IMR-90 (cell line): ENCODE measurements around the gene TSC22D4. TPM values are rescaled to one million over a fixed set of nuclear protein-coding genes. Genes with fewer than 3 reads are reported as not detected.
"Not testable (repeated sequence)": the region's sequence is repeated elsewhere in the genome, so short reads cannot be mapped to it uniquely, and the experiment has no call there.

Experiments used
- ATAC-seq: fragments of 200-7000 bp; cut with Tn5 transposase; 2 replicates; pipeline ENCODE4 v1.9.1; 2020; ENCODE audit warnings: low read depth, mild to moderate bottlenecking, moderate library complexity
- BruUV-seq: library from RNA; stranded (reverse); fragments of 400-500 nt; replicated peaks from 2 replicates; lab custom pipeline; 2021; lab: Mats Ljungman, UMichigan
- CTCF ChIA-PET: fragments of 300-600 bp; formaldehyde crosslinking; extraction: SDS; loops from one replicate; lab custom pipeline; 2021; ENCODE audit warnings: antibody characterized with exemption; lab: Yijun Ruan, JAX
- POLR2A ChIA-PET: fragments of 300-600 bp; sonication (Branson Sonifier 250); formaldehyde crosslinking; loops from one replicate; lab custom pipeline; 2022; ENCODE audit warnings: antibody characterized with exemption; ENCODE audit not compliant: unreplicated experiment; lab: Charles Lee
- DNase-seq: peaks from one replicate; pipeline ENCODE4 v3.0.0; 2013
- H2AFZ ChIP-seq: replicated peaks from 2 replicates; pipeline ENCODE3; 2013; ENCODE audit warnings: low read length, mild to moderate bottlenecking; ENCODE audit not compliant: poor library complexity
- H2AK5ac ChIP-seq: 2 replicates; pipeline ENCODE4 v1.6.1; 2013; ENCODE audit warnings: low read depth, low read length, inconsistent platforms
- H2AK9ac ChIP-seq: replicated peaks from 2 replicates; pipeline ENCODE3; 2013; ENCODE audit warnings: mild to moderate bottlenecking, low read depth, low read length, moderate library complexity; ENCODE audit not compliant: poor library complexity
- H2BK120ac ChIP-seq: 2 replicates; pipeline ENCODE4 v1.6.1; 2013; ENCODE audit warnings: low read depth, low read length, inconsistent platforms
- H2BK15ac ChIP-seq: 3 replicates; pipeline ENCODE4 v1.6.1; 2013; ENCODE audit warnings: low read depth, low read length, inconsistent platforms
- H2BK20ac ChIP-seq: 2 replicates; pipeline ENCODE4 v1.6.1; 2013; ENCODE audit warnings: low read depth, mild to moderate bottlenecking, inconsistent platforms, low read length, moderate library complexity
- H2BK5ac ChIP-seq: 2 replicates; pipeline ENCODE4 v1.6.1; 2013; ENCODE audit warnings: mild to moderate bottlenecking, low read depth, low read length, inconsistent platforms; ENCODE audit not compliant: poor library complexity, severe bottlenecking
- H3K14ac ChIP-seq: replicated peaks from 2 replicates; pipeline ENCODE4 v1.6.1; 2013; ENCODE audit warnings: low read depth, low read length, inconsistent platforms
- H3K18ac ChIP-seq: 2 replicates; pipeline ENCODE4 v1.6.1; 2013; ENCODE audit warnings: low read depth, low read length, control low read depth
- H3K23ac ChIP-seq: 2 replicates; pipeline ENCODE4 v1.6.1; 2013; ENCODE audit warnings: low read depth, low read length, inconsistent platforms
- H3K27ac ChIP-seq: 2 replicates; pipeline ENCODE4 v1.5.1; 2013; ENCODE audit warnings: mild to moderate bottlenecking, control low read depth, low read length; ENCODE audit not compliant: insufficient read depth
- H3K27me3 ChIP-seq: 2 replicates; pipeline ENCODE4 v1.6.1; 2013; ENCODE audit warnings: low read length; ENCODE audit not compliant: control insufficient read depth, insufficient read depth
- H3K36me3 ChIP-seq: 2 replicates; pipeline ENCODE4 v1.6.1; 2013; ENCODE audit warnings: low read length, mixed read lengths; ENCODE audit not compliant: control insufficient read depth, insufficient read depth
- H3K4ac ChIP-seq: 2 replicates; pipeline ENCODE4 v1.6.1; 2013; ENCODE audit warnings: low read depth, low read length, inconsistent platforms
- H3K4me1 ChIP-seq: 2 replicates; pipeline ENCODE4 v1.6.1; 2013; ENCODE audit warnings: low read length, mixed read lengths; ENCODE audit not compliant: control insufficient read depth, insufficient read depth
- H3K4me2 ChIP-seq: 2 replicates; pipeline ENCODE4 v1.6.1; 2013; ENCODE audit warnings: low read depth, mild to moderate bottlenecking, control low read depth, low read length, moderate library complexity
- H3K4me3 ChIP-seq: 2 replicates; pipeline ENCODE4 v1.5.1; 2013; ENCODE audit warnings: low read depth, mild to moderate bottlenecking, control low read depth, low read length, moderate library complexity; ENCODE audit not compliant: insufficient read depth
- H3K56ac ChIP-seq: 2 replicates; pipeline ENCODE4 v1.6.1; 2013; ENCODE audit warnings: low read length, inconsistent platforms; ENCODE audit not compliant: insufficient read depth; ENCODE audit errors: extremely low read depth
- H3K79me1 ChIP-seq, 2 experiments: 2 replicates each; pipeline ENCODE4 v1.6.1; 2013; ENCODE audit warnings: low read length in 2 of 2, inconsistent platforms in 1 of 2, low read depth in 1 of 2
- H3K9ac ChIP-seq: 2 replicates; pipeline ENCODE4 v1.6.1; 2013; ENCODE audit warnings: low read depth, low read length, control low read depth
- H3K9me1 ChIP-seq: 2 replicates; pipeline ENCODE4 v1.6.1; 2013; ENCODE audit warnings: low read length, inconsistent platforms; ENCODE audit not compliant: insufficient read depth
- H3K9me3 ChIP-seq: 2 replicates; pipeline ENCODE4 v1.6.1; 2013; ENCODE audit warnings: low read length; ENCODE audit not compliant: control insufficient read depth, insufficient read depth
- H4K20me1 ChIP-seq: 2 replicates; pipeline ENCODE4 v1.6.1; 2013; ENCODE audit warnings: low read length, inconsistent platforms; ENCODE audit not compliant: insufficient read depth
- H4K5ac ChIP-seq: 2 replicates; pipeline ENCODE4 v1.6.1; 2013; ENCODE audit warnings: mild to moderate bottlenecking, low read depth, low read length, control low read depth
- H4K8ac ChIP-seq, 2 experiments: 2 replicates each; pipeline ENCODE4 v1.6.1; 2013; ENCODE audit warnings: low read depth in 2 of 2, low read length in 2 of 2, control low read depth in 1 of 2, inconsistent platforms in 1 of 2
- H4K91ac ChIP-seq: 2 replicates; pipeline ENCODE4 v1.6.1; 2013; ENCODE audit warnings: low read depth, low read length, inconsistent platforms; ENCODE audit not compliant: insufficient read depth
- WGBS, 2 experiments: methylation state at CpG; one replicate each; pipeline versions ENCODE4 v1.1.5 to v1.1.7; 2013; ENCODE audit warnings: missing lambda C conversion rate in 2 of 2; ENCODE audit not compliant: insufficient read length in 1 of 2; ENCODE audit errors: extremely low coverage in 2 of 2; 5-methylcytosine and 5-hydroxymethylcytosine counted together
- dilution Hi-C: fragments of 300-500 bp; cut with HindIII; formaldehyde crosslinking; loops from one replicate; pipeline ENCODE4 v1.14.3; 2018; ENCODE audit warnings: low sequenced_read_pairs; ENCODE audit not compliant: unreplicated experiment
- in situ Hi-C: fragments of 300-500 bp; cut with MboI; formaldehyde crosslinking; loops from 3 replicates; pipeline ENCODE4 v1.14.3; 2019; ENCODE audit warnings: low sequenced_read_pairs, inconsistent platforms, mixed read lengths
- intact Hi-C: fragments of 100-400 bp; cut with micrococcal nuclease; formaldehyde crosslinking; loops from 2 replicates; pipeline ENCODE4 v1.10.0; 2022
- polyA plus RNA-seq, 3 experiments: library from polyadenylated mRNA; depleted of rRNA; stranded (reverse); fragments of >200 nt; gene quantifications; 2 replicates each; pipeline ENCODE4 v1.2.3, GENCODE V29; 2012; ENCODE audit warnings: low replicate concordance in 1 of 3
- total RNA-seq: library from RNA; depleted of rRNA; stranded (reverse); fragments of >200 nt; gene quantifications from 2 replicates; pipeline ENCODE4 v1.2.3, GENCODE V29; 2012

Gene TSC22D4
- total and polyA plus RNA-seq, 2 of the 4 experiments (the other 2 are of a cell fraction), result 9.3 to 29.9 TPM

DNA sequence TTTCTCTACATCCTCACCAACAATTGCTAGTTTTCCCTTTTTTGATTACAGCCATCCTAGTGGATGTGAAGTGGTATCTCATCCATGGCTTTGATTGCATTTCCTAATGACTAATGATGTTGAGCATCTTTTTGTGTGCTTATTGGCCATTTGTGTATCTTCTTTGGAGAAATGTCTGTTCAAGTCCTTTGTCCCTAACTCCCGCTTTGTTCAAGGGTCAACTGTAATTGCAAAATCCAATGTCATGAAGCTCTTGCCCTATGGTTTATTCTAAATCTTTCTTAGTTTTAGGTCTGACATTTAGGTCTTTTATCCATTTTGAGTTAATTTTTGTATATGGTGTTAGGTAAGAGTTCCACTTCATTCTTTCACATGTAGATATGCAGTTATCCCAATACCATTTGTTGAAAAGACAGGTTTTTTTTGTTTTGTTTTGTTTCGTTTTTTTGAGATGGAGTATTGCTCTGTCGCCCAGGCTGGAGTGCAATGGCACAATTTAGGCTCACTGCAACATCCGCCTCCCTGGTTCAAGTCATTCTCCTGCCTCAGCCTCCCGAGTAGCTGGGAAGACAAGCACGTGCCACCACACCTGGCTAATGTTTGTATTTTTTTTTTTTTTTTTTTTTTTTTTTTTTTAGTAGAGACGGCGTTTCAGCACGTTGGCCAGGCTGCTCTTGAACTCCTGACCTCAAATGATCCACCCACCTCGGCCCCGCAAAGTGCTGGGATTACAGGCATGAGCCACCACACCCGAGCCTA is 49.3 kb upstream of the TSC22D4 start:
- CTCF ChIA-PET, ATAC-seq, H2BK5ac ChIP-seq: not testable (repeated sequence)

DNA sequence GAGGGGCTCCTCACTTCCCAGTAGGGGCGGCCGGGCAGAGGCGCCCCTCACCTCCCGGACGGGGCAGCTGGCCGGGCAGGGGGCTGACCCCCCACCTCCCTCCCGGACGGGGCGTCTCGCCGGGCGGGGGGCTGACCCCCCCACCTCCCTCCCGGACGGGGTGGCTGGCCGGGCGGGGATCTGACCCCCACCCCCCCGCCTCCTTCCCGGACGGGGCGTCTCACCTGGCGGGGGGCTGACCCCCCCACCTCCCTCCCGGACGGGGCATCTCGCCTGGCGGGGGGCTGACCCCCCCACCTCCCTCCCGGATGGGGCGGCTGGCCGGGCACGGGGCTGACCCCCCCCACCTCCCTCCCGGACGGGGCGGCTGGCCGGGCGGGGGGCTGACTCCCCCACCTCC is 44.2 kb upstream of the TSC22D4 start:
- H2BK5ac ChIP-seq, DNase-seq, H2AK5ac ChIP-seq, H3K27me3 ChIP-seq, intact Hi-C loops, H3K4me1 ChIP-seq, H4K8ac ChIP-seq, in situ Hi-C loops, H2AFZ ChIP-seq, H3K14ac ChIP-seq, H2BK20ac ChIP-seq, H2AK9ac ChIP-seq, H3K4me2 ChIP-seq, H2BK15ac ChIP-seq, H3K36me3 ChIP-seq, H3K23ac ChIP-seq, H3K4me3 ChIP-seq, H3K9ac ChIP-seq, H4K20me1 ChIP-seq, ATAC-seq, H3K4ac ChIP-seq, H3K18ac ChIP-seq, H3K9me1 ChIP-seq, CTCF ChIA-PET, H3K9me3 ChIP-seq, H3K56ac ChIP-seq, dilution Hi-C loops, H3K27ac ChIP-seq, POLR2A ChIA-PET, H4K5ac ChIP-seq, BruUV-seq, H2BK120ac ChIP-seq, H3K79me1 ChIP-seq, H4K91ac ChIP-seq: not testable (repeated sequence)
- no CpG with 5 or more reads among the region's 34 CpGs for WGBS, 2 experiments

More for the DNA sequence above, 49.3 kb upstream of the TSC22D4 start:
- H3K9ac ChIP-seq, intact Hi-C loops, H2BK20ac ChIP-seq, H3K9me1 ChIP-seq, H4K8ac ChIP-seq, H2BK120ac ChIP-seq, H3K4me1 ChIP-seq, DNase-seq, H2AK5ac ChIP-seq, H3K36me3 ChIP-seq, H2AK9ac ChIP-seq, H3K18ac ChIP-seq, H3K27ac ChIP-seq, BruUV-seq, H4K91ac ChIP-seq, H3K27me3 ChIP-seq, H3K23ac ChIP-seq, H2BK15ac ChIP-seq, H3K4me3 ChIP-seq, H4K5ac ChIP-seq, H4K20me1 ChIP-seq, H3K14ac ChIP-seq, H2AFZ ChIP-seq, H3K4ac ChIP-seq, dilution Hi-C loops, H3K56ac ChIP-seq, H3K79me1 ChIP-seq, H3K9me3 ChIP-seq, in situ Hi-C loops, H3K4me2 ChIP-seq: not testable (repeated sequence)
- POLR2A ChIA-PET, result interaction anchor here (0.6 kb wide), 1 partner anchor 11 kb away, joined by 9 read pairs; the partner anchor contains the start of gene AGFG2
- no CpG with 5 or more reads among the region's 12 CpGs for WGBS, 2 experiments
